Measurements from ENCODE around the gene OCA2.

The OCA2 gene

GRCh38 chr15:28075573-28075972, 23.5 kb downstream of the OCA2 start:
- peak; percentile 93 for DNase-seq

- DNase-seq, result no peak
Measured at GRCh38 chr15:28068930-28069329, 30.2 kb downstream of the OCA2 start.

DNA sequence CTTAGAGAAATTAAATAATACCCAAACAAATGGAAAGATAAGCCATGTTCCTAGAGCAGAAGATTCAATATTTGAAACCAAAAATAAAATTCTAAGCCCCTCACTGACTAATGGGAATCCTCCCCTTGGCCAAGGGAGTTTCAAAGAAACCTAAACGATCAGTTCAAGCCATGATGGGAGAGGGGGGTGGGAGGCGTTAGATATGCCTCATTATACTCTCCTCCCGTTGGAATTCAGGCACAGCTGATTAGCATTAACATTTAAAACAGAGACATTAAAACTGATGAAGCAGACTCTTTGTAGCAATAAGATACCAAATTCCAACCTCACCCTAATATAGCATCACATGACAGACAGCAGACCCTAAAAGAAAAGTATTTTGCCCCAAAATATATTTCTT, 32.9 kb downstream of the OCA2 start:
- DNase-seq, result no peak

DNA sequence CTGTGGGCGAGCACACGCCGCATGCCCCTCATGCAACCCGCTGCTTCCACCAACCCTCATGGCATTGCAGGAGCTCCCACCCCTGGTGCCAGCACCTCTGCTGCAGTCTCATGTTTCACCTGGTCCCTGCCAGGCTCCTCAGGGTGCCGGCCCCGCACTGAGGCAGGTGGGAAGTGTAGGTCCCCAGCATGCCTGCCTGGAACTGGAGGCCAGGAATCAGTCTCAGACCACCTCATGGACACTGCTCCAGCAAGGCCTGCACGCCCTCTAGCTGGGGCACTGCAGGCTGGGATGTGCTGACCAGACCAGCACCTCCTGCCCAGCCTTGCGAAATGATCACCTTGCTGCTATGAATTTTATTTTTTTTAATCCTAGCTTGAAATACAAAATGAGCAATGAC, 39.1 kb downstream of the OCA2 start:
- no peak for DNase-seq

DNA sequence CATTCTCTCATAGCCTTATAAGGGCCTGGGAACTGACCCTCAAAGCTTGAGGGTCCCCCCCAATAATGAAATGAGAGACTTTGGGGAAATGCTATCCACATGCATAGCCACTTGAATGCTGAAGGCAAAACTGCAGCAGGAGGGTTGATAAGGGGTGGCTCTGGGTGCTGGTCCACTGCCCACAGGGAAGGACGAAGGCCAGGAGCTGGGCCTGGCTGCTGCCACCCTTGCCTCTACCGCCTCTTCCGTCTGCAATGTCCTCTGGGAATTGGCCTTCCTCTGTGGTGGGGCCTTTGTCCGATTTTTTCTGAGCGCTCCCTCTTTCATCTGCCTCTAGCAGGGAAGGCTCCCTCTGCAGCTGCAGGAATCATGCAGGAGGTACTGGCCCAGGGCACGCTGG, 41.0 kb downstream of the OCA2 start:
- no peak for DNase-seq

- no peak for DNase-seq
Measured at GRCh38 chr15:28051955-28052633, 47.0 kb downstream of the OCA2 start.

DNA sequence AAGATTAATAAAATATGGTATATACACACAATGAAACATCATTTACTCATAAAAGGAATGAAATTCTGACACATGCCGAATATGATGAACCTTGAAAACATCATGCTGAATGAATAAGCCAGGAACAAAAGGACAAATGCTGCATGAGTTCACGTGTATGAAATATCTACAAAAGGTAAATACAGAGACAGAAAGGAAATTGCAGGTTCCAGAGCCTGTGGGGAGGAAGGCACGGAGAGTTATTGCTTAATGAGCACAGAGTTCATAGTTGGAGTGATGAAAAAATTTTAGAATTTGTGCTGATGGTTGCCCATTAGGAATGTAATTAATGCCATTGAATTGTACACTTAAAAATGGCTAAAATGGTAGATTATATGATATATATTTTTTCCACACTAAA, 49.5 kb downstream of the OCA2 start:
- no peak for DNase-seq

- no peak for DNase-seq
Measured at GRCh38 chr15:28047277-28047676, 51.8 kb downstream of the OCA2 start.

DNA sequence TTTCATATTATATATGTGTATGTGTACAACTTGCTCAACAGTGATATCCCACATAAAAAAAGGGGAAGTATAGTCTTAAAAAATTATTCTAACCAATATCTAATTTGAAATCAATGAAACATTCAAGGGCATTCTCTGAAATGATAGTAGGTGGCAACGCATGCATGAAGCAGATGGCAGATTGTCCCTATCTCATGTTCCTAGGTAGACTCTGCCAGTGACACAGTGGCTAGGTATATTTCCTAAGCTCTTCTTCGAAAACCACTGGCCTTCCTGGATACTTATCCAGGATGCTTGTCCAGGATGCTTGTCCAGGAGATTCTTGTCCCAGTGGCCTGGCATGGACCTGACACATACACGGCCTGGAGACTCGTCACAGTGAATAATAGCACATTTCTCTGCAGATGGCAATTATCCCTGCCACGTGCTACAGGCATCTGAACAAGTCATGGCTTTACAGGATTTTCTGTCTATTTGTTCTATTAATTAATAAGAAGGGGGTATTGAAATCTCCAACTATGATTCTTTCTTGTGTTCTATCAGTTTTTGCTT, 54.9 kb downstream of the OCA2 start:
- DNase-seq, result no peak

DNA sequence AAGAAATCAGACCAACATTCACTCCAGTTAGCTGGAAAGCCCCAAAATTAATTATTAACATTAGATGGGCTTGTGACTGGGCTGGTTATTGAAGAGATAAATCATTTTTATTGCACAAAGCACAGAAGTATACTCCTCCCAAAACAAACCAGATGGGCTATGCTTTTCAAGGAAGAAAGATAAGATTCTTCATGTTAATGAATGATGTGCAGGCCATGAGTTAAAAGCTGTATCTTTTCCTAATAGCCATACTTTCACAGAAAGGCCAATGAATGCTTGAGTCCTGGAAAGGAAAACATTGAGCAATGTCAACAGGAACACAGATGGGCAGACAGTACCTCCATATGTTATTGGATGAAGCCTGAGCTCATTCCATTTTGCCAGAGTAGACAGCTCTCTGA, 55.4 kb downstream of the OCA2 start:
- DNase-seq, result no peak

DNA sequence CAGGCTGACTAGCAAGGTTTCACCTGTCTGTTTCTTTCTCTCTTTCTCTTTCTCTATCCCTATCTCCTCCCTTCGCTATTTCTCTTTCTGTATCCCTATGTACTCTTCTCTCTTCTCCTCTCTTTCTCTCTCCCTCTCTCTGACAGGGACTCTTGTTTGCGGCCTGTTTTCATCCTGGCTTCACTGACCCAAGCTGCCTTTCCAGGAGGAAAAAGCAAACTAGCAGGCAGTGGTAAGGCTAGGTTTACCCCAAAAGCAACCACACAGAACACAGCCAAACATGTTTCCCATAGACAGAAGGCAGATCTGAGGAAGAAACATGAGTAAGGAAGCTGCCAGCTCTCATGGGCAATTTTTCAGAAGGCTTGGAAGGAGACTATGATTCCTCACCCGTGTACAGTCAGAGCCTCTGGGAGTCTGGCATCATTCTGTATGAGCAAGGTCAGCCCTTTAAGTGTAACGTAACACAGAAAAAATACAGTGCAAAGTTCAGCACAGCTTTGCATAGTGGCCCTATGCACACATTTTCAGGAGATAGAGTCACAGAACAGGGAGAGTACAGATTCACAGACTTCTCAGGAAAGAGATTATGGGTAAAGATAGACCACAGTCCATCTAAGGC, 61.0 kb downstream of the OCA2 start:
- DNase-seq, result no peak

DNA sequence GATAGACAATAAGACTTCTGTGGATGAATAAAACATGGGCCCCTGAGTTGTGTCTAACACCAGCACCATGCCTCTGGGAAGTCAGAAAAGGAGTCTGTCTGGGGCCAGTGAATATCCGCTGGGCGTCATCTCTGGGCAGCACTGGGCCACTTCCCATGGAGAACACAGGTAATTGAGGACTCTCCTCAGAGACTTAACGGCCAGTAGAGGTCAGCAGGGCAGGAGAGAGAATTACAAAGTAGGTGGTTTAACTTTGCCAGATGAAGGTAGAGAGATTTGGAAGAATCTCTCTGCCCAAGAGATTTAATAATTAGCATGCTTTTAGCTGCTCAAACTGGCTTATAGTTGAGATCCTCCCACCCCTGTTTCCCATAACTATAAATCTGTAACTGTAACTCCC, 65.7 kb downstream of the OCA2 start:
- DNase-seq, result no peak

GRCh38 chr15:28030801-28031200, 68.3 kb downstream of the OCA2 start:
- DNase-seq, result no peak

DNA sequence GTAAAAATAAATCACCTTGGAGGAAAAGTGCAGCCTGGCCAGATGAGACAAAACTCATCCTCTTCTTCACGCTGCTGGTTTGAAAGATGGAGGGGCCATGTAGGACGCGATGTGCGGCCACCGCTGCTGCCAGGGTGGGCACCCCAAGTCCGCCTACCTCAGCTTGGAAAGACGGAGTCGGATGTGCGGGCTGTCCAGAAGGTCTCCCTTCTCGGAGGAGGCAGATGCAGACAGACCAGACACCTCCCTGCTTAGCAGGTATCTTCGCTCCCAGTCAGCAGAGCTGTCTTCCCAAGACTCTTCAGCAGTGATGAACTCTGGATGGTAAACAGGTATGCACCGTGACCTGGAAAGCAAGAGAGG, 71.4 kb downstream of the OCA2 start:
- DNase-seq, result no peak

DNA sequence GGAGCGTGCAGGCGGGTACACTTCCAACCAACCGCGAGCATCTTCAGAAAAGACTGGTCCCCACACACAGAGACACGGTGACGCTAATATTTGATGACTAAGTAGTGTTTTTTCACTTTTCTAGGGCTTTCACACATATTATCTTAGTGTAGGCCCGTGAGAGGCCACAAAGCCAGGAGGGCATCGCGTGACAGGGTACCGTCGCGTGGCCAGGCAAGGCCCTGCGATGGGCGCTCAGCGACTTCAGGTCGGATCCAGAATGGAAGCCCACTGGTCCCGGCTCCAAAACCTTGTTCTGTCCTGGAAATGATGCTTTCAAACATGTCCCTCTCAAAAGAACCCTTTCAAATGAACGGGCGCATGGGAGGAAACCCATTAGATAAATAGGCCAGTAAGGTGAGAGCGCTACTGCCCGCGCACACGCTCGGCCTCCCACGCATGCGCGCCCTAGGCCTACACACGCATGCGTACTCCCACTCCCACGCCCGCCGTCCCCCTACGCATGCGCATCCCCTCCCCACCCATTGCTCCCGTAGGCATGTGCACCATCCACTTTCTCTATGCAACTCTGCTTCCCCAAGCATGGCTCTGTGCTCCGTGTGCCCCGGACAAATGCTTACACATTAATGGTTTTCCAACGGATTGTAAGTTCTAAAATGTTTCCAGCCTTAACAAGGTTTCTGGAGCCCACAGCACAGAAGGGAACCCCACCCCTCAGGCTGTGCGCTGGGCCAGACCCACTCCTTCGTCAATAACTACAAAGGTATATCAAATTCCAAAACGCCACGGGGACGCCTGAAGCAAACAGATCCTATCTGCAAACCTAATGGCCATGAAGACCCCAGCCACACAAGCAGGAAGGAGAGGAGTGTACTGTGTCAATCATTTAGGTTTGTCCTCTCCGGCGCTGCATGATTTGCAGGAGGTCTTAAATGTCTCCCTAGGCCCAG, 72.1 kb downstream of the OCA2 start:
- no peak for DNase-seq

GRCh38 chr15:28026221-28026620, 72.9 kb downstream of the OCA2 start:
- DNase-seq, result no peak

GRCh38 chr15:28025413-28025812, 73.7 kb downstream of the OCA2 start:
- DNase-seq, result no peak

DNA sequence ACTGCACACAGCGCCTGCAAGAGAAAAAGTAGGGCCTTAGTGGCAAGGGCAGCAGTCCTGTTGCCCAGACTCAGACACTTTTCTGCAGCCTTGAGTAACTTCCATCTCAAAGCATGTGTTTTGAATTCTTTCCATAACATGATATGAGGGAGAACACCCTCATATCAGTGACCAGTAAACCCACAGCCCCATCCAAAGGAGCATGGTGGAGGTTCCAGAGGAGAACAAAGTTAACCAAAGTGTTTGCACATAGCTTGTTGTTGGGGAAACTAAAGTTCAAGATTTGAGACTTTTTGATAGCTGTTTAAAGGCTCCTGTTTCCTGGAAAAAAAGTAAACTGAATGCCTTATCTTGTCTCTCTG, 74.2 kb downstream of the OCA2 start:
- no peak for DNase-seq

DNA sequence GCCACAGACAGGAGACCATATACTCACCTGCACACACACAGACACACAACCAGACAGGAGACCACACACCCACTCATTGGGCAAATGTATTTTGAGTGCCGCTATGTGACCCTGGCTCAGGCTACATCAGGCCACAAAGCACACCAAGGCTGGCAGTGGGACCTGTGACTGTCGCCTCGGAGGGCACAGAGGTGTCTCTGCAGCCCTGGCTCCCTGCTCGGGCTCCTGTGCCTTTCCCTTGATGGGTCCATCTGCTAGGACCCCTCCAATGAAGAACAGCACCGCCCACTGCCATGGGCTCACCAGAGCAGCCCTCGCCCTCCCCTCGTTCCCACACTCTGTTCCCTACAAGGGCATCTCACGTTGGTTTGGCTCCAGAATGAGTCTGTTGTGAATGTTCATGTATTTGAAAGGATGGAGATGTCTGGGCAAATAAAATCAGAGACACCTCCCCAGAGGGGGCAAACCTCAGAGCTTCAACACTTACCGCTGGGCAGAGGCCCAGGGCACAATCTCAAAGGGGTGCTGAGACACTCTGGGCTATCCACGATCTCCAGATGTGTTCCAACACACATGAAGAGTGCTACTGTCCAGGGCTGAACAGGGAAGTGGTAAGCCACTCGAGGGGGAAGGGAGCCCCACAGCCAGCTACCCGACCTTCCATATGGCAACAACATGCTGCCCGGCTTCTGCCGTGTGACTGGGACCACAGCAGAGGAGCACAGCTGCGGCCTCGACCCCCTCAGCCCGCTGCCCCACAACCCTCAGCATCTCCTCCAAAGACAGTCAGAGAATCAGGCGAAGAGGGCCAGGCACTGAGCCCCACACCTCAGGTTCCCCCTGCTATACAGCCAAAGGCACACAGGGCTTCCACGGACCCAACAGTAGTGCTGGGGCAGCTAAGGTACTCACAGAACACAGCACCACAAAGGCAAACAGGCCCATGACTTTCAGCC, 74.9 kb downstream of the OCA2 start:
- no peak for DNase-seq

DNA sequence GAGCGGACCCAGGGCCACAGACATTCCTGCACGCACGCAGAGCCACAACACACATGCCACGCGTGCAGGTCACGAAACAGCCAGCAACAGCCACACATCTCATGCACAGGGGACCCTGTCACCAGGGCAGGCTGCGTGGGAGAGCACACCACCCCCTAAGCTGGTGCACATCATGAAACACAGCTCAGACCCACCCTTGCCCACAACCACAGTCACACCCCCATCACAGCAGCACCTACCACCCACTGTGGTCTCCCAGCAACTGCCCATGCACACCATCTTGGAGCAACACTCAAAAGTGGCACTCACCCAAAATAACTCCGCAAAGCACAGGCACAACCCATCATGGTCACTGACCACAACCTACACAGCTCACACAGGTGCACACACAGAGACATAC, 75.7 kb downstream of the OCA2 start:
- no peak for DNase-seq

DNA sequence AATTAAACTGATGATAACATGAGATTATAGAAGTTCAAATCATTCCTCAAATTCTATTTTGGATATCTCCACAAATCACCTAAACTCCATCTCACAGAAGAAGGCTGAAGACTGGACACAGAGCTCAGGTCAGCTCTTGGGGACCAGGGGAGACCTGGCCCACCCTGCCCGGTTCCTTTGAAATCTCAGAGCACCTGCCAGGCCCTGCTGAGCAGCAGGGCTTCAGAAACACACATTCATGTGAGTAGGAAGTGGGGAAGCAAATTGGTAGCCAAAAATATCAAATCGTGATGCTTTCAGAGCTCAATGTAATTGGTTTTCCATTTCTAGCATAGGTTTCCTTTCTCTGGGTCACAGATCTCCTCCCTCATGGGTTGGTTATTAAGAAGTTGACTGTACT, 76.2 kb downstream of the OCA2 start:
- no peak for DNase-seq

- no peak for DNase-seq
Measured at GRCh38 chr15:28022181-28022580, 76.9 kb downstream of the OCA2 start.
